ENCODE results near the gene MYH6.
"Not testable (repeated sequence)": the region's sequence is repeated elsewhere in the genome, so short reads cannot be mapped to it uniquely, and the experiment has no call there.

Gene MYH6

GRCh38 chr14:23399136-23399535 lies 8.9 kb downstream of the MYH6 start:
- H3K4me3 ChIP-seq = no peak overlapping the region
- no peak for DNase-seq (ENCODE audit: low spot score)
- no peak overlapping the region for H3K27ac ChIP-seq
- no peak for TF ChIP-seq CTCF (IDR thresholded peaks at IDR 0.05)

GRCh38 chr14:23398348-23398747 lies 9.7 kb downstream of the MYH6 start:
- TF ChIP-seq CTCF (IDR thresholded peaks at IDR 0.05) = no peak
- no peak overlapping the region for H3K27ac ChIP-seq
- no peak overlapping the region for H3K4me3 ChIP-seq
- DNase-seq (ENCODE audit: low spot score) = no peak

- no peak overlapping the region for H3K27ac ChIP-seq
- H3K4me3 ChIP-seq = no peak overlapping the region
- DNase-seq (ENCODE audit: low spot score) = no peak
- TF ChIP-seq CTCF (IDR thresholded peaks at IDR 0.05) = no peak
Observed at GRCh38 chr14:23396781-23397407, 11.2 kb downstream of the MYH6 start.

- no peak for TF ChIP-seq CTCF (IDR thresholded peaks at IDR 0.05)
- no peak overlapping the region for H3K27ac ChIP-seq
- DNase-seq (ENCODE audit: low spot score) = no peak
- H3K4me3 ChIP-seq = no peak overlapping the region
Observed at GRCh38 chr14:23396126-23396525, 11.9 kb downstream of the MYH6 start.

GRCh38 chr14:23392613-23393012 lies 15.5 kb downstream of the MYH6 start:
- Histone ChIP-seq H3K27ac (no peak overlapping the region), H3K4me3 (no peak overlapping the region)
- TF ChIP-seq CTCF (IDR thresholded peaks at IDR 0.05) = no peak
- no peak for DNase-seq (ENCODE audit: low spot score)

- not testable (repeated sequence) for H3K27ac ChIP-seq; DNase-seq (ENCODE audit: low spot score); H3K4me3 ChIP-seq
Observed at GRCh38 chr14:23389871-23390270, 18.2 kb downstream of the MYH6 start.

- H3K4me3 ChIP-seq = no peak overlapping the region
- no peak for DNase-seq (ENCODE audit: low spot score)
- TF ChIP-seq CTCF (IDR thresholded peaks at IDR 0.05) = no peak
- H3K27ac ChIP-seq = no peak overlapping the region
Observed at GRCh38 chr14:23389396-23389795, 18.7 kb downstream of the MYH6 start.

- TF ChIP-seq CTCF (IDR thresholded peaks at IDR 0.05) = no peak
- no peak overlapping the region for H3K4me3 ChIP-seq
- H3K27ac ChIP-seq = no peak overlapping the region
- no peak for DNase-seq (ENCODE audit: low spot score)
Observed at GRCh38 chr14:23388996-23389395, 19.1 kb downstream of the MYH6 start.

All from coronary artery (tissue), 2 donors.